ENCODE measurements around the gene MAP2K7.
"Not testable (repeated sequence)": the region's sequence is repeated elsewhere in the genome, so short reads cannot be mapped to it uniquely, and the experiment has no call there.

MAP2K7 gene

GRCh38 chr19:7908742-7909461 lies 5.2 kb downstream of the MAP2K7 start:
- no peak for DNase-seq

- DNase-seq: no peak
Measured at GRCh38 chr19:7909471-7910067, 5.9 kb downstream of the MAP2K7 start.

GRCh38 chr19:7910321-7911161 lies 6.9 kb downstream of the MAP2K7 start:
- no peak for DNase-seq

GRCh38 chr19:7911508-7912143 lies 7.9 kb downstream of the MAP2K7 start:
- DNase-seq: no peak

GRCh38 chr19:7912144-7912696 lies 8.5 kb downstream of the MAP2K7 start:
- no peak for DNase-seq

DNA sequence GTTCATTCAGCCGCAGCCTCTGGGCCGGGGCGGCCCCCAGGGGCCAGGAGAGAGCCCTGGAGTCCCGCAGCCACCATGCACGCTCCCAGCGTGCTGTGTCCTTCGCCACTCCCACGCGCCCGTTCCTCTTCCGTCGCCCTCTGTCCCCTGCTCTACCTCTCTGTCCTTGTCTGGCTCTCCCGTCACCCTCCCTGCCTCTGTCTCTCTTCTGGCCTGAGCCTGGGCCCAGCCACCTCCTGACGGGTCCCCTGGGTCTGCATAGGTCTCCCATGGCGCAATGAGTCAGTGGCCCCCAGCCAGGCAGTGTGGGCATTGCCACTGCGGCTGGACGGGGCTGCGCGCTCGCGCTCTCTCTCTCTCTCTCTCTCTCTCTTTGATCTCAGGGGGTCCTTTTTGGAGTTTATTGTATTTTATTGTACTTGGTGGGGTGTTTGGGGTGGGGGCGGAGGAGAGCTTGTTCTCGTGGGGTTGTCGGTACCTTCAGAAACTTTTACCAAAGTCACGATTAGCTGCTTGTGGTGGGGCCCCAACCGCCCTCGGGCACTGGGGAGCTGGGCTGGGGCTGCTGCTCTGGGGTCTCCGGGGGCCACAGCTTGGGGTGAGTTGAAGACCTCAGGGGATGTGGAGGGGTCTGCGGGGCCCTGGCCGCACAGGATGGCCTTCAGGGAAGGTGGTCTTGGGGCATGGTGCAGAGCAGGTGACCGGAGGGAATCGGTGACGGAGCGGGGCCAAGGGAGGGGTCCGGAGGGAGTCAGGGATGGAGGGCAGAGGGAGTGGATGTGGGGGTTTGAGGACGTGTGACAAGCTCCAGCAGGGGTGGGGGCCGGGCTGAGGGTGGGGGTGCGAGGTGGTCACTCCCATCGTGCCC lies 9.3 kb downstream of the MAP2K7 start:
- no peak for DNase-seq

- DNase-seq: no peak
Measured at GRCh38 chr19:7913652-7914051, 10.0 kb downstream of the MAP2K7 start.

GRCh38 chr19:7914099-7914498 lies 10.4 kb downstream of the MAP2K7 start:
- no peak for DNase-seq

- no peak for DNase-seq
Measured at GRCh38 chr19:7914598-7915045, 10.9 kb downstream of the MAP2K7 start, which contains the start of gene TGFBR3L. Gene TGFBR3L (plus strand): TSS chr19:7914830.

DNA sequence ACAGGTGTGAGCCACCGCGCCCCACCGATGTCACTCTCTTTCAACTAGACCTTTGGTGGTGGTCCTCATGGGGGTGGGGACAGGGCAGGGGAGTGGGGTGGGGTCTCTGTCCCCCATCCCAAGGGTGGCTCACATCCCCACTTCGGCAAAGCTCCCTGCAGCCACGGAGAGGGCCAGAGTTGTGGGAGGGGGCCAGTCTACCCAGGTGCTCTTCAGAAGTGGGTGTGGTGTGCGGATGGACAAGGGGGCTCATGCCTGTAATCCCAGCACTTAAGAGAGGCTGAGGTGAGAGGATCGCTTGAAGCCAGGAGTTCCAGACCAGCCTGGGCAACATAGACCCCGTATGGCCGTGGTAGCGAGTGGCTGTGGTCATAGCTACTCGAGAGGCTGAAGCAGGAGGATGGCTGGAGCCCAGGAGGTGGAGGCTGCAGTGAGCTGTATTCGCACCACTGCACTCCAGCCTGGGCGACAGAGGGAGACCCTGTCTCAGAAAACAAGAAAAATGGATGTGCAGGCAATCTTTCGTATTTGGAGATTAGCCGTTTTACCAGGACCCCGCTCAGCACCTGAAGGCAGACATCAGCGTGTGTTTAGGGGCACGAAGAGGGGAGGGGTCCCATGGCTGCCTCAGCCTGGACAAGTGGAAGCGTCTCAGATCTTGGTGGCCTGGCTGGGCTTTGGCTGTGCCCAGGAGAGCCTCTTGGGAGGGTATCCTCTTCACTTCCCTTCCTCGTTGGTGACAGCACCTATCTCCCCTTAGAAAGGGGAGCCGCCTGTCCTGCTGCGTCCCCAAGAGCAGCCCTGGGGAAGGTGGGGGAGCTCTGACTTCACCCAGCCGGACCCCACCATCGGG lies 11.8 kb downstream of the MAP2K7 start:
- DNase-seq: no peak

GRCh38 chr19:7916103-7916954 lies 12.7 kb downstream of the MAP2K7 start:
- DNase-seq: no peak

DNA sequence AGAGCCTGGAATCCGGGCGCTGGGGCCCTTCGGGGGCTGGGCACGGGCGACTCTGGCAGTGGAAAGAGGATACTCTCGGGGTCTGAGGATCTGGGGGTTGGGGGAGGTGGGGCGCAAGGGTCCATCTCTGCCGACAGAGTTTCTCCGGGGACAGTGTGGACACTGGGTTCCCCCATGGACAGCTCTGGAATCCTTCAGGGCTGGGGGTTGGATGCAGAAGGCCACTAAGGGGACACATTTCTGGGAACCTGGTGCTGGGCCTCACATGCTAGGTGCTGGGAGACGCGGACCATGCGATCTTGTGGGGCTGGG lies 13.2 kb downstream of the MAP2K7 start:
- DNase-seq: no peak

- DNase-seq: peak; percentile 6
Measured at GRCh38 chr19:7917267-7918061, 13.8 kb downstream of the MAP2K7 start.

- DNase-seq: not testable (repeated sequence)
Measured at GRCh38 chr19:7918062-7918614, 14.5 kb downstream of the MAP2K7 start.

DNA sequence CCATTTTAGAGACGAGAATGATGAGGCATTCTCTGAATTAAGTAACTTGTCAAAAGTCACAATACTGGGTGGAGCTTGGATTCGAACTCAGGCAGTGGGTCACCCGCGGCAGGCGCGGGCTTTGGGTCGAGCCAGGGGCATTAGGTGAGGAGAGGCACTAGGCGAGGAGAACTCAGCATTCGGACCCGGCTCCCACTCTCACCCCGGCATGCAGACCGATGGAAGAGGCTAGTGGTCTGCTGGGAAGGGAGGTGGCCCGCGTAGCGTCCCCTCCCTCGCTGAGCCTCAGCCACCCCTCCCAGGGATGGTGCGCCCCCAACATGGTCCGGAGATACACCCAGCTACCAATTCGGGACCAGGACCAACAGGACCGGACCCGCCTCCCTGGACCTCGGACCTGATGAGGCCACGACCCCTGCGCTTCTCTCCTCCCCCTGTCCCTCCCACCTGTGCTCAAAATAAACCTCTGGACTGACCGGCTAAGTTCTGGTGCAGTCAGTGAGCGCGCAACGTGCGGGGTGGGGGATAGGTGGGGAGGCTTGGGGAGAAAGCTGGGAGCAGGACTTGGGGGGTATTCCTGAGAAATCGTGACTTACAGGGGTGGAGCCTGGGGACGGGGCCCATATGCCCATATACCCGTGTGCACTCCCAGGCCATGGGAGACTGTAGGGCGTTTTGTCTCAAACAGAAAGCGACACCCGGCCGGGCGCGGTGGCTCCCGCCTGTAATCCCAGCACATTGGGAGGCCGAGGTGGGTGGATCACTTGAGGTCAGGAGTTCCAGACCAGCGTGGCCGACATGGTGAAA lies 15.1 kb downstream of the MAP2K7 start:
- DNase-seq: no peak

GRCh38 chr19:7919610-7920518 lies 16.2 kb downstream of the MAP2K7 start, which contains the start of gene SNAPC2:
Gene SNAPC2 (plus strand): TSS chr19:7920338. CDS start chr19:7920367, 29 bp downstream.
- DNase-seq: peak; percentile 79
